Fibroblast of the aortic adventitia (primary cell): ENCODE measurements around the gene SC5D. TPM values are rescaled to one million over a fixed set of nuclear protein-coding genes. Genes with fewer than 3 reads are reported as not detected.
A peak's percentile ranks its signal among the peaks of the same experiment; 100 is the strongest.

ENCODE experiments used
- DNase-seq: peaks from one replicate; pipeline ENCODE4 v3.0.0-alpha.2; 2010; ENCODE audit warnings: low read depth
- H3K4me3 ChIP-seq: 2 replicates; pipeline ENCODE4 v1.5.1; 2011; ENCODE audit warnings: low read depth, mild to moderate bottlenecking, control low read depth, low read length, moderate library complexity
- total RNA-seq: library from RNA; depleted of rRNA; stranded (reverse); fragments of >200 nt; gene quantifications from 2 replicates; pipeline ENCODE4 v1.2.3, GENCODE V29; 2012; ENCODE audit warnings: low replicate concordance
- TF ChIP-seq, protein P1 (sequence below): IDR thresholded peaks from 2 replicates; pipeline ENCODE4 v1.5.1; 2011; ENCODE audit warnings: mild to moderate bottlenecking, low read length, control low read depth, inconsistent platforms; ENCODE audit not compliant: insufficient read depth

Gene SC5D
- total RNA-seq, 1 donor: 43.8 TPM

DNA sequence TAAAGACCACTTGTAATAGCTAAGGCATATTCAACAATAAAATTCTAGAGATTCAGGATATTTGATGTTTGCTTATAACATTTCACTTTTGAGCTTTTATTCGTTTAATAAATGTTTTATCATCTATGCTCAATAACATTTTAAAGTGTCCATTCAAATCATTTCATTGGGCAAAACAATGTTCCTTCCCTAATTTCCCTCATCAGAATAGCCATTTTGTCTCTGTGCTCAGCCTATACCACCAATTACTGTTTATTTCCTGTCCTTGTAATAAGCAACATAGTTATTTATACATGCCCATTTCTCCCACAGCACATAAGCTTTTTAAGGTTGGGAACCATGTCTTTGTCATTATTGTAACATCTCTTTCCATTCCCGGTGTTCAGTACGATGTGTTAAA is 1.3 kb upstream of the SC5D start:
- H3K4me3 ChIP-seq: no peak overlapping the region
- TF ChIP-seq, protein P1, sequence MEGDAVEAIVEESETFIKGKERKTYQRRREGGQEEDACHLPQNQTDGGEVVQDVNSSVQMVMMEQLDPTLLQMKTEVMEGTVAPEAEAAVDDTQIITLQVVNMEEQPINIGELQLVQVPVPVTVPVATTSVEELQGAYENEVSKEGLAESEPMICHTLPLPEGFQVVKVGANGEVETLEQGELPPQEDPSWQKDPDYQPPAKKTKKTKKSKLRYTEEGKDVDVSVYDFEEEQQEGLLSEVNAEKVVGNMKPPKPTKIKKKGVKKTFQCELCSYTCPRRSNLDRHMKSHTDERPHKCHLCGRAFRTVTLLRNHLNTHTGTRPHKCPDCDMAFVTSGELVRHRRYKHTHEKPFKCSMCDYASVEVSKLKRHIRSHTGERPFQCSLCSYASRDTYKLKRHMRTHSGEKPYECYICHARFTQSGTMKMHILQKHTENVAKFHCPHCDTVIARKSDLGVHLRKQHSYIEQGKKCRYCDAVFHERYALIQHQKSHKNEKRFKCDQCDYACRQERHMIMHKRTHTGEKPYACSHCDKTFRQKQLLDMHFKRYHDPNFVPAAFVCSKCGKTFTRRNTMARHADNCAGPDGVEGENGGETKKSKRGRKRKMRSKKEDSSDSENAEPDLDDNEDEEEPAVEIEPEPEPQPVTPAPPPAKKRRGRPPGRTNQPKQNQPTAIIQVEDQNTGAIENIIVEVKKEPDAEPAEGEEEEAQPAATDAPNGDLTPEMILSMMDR: no peak
- DNase-seq: no peak

DNA sequence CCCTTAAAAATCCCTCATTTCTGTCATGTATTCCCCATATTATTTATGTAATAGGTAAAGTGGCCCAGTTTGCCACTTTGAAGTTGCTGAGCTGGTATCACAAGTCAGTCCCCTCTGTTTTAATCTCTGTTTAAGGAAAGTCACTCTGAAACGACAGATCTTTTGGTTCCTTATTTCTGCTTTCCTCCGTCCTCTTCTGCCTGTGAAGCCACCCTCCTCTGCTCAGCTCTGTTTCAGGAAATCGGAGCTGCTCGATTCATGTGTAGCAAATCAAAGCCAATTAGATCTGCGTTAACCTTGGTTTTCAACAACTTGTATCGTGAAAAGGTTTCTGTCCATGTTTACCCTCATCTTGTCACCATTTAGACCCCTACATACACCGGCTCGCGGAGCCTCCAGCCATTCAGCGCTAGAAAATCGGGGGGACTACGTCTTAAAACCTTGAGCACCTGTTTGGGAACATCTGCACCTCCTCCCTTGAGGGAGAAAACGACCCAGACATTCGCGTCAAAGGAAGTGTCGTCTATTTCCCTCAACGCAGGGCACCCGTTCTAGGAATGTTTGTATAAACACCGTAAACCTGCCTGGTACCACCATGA is 576 bp upstream of the SC5D start:
- DNase-seq: peak; percentile 16
- peak overlapping the region; percentile 91 for H3K4me3 ChIP-seq
- TF ChIP-seq, protein P1: no peak

DNA sequence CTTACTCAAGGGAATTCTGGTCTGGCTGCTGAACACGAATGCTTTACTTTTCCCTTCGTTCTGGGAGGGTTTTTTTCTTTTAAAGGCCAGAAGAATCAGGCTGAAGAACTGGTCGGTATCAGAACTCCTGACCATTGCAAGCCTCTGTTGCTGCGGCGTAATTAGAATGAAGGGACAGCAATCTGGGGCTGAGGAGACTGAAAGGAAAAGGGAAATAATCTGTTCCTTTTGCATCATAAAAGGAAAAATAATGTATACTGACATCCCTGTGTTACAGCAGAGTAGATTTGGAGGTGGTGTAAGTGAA is 670 bp downstream of the SC5D start:
- TF ChIP-seq, protein P1: no peak
- peak; percentile 56 for DNase-seq

DNA sequence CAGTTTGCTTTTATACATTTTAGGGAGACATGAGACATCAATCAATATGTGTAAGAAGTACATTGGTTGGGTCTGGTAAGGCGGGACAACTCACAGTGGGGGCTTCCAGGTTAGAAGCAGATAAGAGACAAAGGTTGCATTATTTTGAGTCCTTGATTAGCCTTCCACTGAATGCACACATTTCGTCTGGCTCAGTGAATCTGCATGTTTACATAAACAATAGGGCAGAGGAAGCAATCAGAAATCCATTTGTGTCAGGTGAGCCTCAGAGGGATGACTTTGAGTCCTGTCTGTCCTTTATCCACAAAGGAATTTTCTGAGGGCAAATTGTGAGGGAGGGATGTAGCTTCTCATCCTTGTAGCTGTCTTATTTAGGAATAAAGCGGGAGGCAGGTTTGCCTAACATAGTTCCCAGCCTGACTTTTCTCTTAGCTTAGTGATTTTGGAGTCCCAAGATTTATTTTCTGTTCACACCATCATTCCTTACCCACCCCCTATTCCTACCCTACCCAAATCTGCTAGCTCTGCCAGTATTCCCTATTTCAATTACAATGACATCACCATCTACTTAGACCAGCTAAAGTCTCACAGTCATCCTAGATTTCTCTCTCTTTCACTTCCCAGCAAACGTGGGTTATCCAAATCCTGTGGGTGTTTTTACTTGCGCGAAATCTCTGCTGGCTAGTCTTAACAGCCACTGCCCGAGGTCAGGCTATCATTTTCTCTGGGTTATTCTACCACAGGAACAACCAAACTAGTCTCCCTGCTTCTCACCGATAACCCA is 2.9 kb downstream of the SC5D start:
- DNase-seq: no peak
- TF ChIP-seq, protein P1: no peak
- H3K4me3 ChIP-seq: no peak overlapping the region

More for the DNA sequence above, 670 bp downstream of the SC5D start:
- peak overlapping the region; percentile 91 for H3K4me3 ChIP-seq

DNA sequence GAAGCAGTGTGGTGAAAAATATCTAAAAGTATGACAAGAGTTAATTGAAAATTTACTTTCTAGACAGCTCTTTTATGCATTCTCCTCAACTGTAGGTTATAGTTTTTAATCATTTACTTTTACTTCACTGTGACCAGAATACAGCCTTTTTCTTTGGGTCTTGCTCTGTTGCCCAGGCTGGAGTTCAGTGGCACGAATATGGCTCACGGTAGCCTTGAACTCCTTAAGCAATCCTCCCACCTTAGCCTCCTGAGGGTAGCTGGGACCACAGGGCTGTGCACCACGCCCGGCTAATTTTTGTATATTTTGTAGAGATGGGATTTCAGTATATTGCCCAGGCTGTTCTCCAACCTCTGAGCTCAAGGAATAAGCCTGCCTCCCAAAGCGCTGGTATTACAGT is 5.3 kb downstream of the SC5D start:
- no peak overlapping the region for H3K4me3 ChIP-seq
- DNase-seq: no peak
- TF ChIP-seq, protein P1: no peak

DNA sequence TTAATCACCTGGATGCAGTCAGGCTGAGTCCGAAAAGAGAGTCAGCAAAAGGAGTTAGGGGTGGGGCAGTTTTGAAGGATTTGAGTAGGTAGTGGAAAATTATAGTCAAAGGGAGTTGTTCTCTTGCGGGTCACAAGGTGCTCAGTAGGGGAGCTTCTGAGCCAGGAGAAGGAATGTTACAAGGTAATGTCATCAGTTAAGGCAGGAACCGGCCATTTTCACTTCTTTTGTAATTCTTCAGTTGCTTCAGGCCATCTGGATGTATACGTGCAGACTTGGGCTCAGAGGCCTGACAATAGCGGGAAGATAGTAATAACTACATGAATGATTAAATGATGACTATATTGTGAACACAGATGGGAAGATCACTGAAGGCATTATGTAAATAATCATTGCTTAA is 6.2 kb downstream of the SC5D start:
- TF ChIP-seq, protein P1: no peak
- H3K4me3 ChIP-seq: no peak overlapping the region
- no peak for DNase-seq
